Measurements from ENCODE around the gene IL22RA1. TPM values are rescaled to one million over a fixed set of nuclear protein-coding genes. Genes with fewer than 3 reads are reported as not detected.

IL22RA1 gene
- total and polyA plus RNA-seq, 9 of the 15 experiments (the other 6 are each of a cell fraction or from before 2014, with no cell fraction given) = not detected

GRCh38 chr1:24084050-24084449 lies 58.9 kb downstream of the IL22RA1 start (continued):
- TF ChIP-seq, protein P1, sequence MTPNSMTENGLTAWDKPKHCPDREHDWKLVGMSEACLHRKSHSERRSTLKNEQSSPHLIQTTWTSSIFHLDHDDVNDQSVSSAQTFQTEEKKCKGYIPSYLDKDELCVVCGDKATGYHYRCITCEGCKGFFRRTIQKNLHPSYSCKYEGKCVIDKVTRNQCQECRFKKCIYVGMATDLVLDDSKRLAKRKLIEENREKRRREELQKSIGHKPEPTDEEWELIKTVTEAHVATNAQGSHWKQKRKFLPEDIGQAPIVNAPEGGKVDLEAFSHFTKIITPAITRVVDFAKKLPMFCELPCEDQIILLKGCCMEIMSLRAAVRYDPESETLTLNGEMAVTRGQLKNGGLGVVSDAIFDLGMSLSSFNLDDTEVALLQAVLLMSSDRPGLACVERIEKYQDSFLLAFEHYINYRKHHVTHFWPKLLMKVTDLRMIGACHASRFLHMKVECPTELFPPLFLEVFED (CRISPR knock-in tag; conservative IDR thresholded peaks at IDR 0.05) = 0 out of 2 replicates have a peak, but pooled peaks have one; percentile 54
- TF ChIP-seq GABPA (tag; conservative IDR thresholded peaks at IDR 0.05; ENCODE audit: low read depth) (peak; percentile 82), GTF2E2 (tag; IDR thresholded peaks at IDR 0.05) (0 out of 2 replicates have a peak, but pooled peaks have one; percentile 27), BACH1 (tag; IDR thresholded peaks at IDR 0.05) (no peak), ZNF134 (CRISPR knock-in tag; conservative IDR thresholded peaks at IDR 0.05) (0 out of 2 replicates have a peak, but pooled peaks have one; percentile 19), ZNF766 (CRISPR knock-in tag; conservative IDR thresholded peaks at IDR 0.05) (peak; percentile 82; the same call in 1 of the 2 replicates), TAF7 (tag; IDR thresholded peaks at IDR 0.05) (0 out of 2 replicates have a peak, but pooled peaks have one; percentile 38), PTTG1 (tag; IDR thresholded peaks at IDR 0.05; ENCODE audit: low read depth) (no peak), ELF2 (CRISPR knock-in tag; IDR thresholded peaks at IDR 0.05) (peak; percentile 70; the same call in 1 of the 2 replicates), TCF7 (IDR thresholded peaks at IDR 0.05; ENCODE audit: borderline replicate concordance) (no peak), HDAC8 (tag; IDR thresholded peaks at IDR 0.05) (no peak), BDP1 (IDR thresholded peaks at IDR 0.05; ENCODE audit: insufficient read depth, insufficient read length) (no peak), ZNF644 (tag; IDR thresholded peaks at IDR 0.05; ENCODE audit: low read depth) (peak; percentile 69), RAD21 (CRISPR knock-in tag; conservative IDR thresholded peaks at IDR 0.05 in 1 of 2, IDR thresholded peaks at IDR 0.05 in 1 of 2) (no peak), XRCC4 (IDR thresholded peaks at IDR 0.05; ENCODE audit: extremely low read depth, insufficient read depth, insufficient read length) (no peak), ZNF695 (CRISPR knock-in tag; IDR thresholded peaks at IDR 0.05) (no peak), TBL1XR1 (IDR thresholded peaks at IDR 0.05; ENCODE audit: low read length in 2 of 2) (no peak), HDAC1 (IDR thresholded peaks at IDR 0.05) (no peak), ERF (CRISPR knock-in tag; IDR thresholded peaks at IDR 0.05) (0 out of 2 replicates have a peak, but pooled peaks have one; percentile 30), MED1 (CRISPR knock-in tag; IDR thresholded peaks at IDR 0.05; ENCODE audit: borderline replicate concordance) (no peak)
- TF ChIP-seq, protein P2, sequence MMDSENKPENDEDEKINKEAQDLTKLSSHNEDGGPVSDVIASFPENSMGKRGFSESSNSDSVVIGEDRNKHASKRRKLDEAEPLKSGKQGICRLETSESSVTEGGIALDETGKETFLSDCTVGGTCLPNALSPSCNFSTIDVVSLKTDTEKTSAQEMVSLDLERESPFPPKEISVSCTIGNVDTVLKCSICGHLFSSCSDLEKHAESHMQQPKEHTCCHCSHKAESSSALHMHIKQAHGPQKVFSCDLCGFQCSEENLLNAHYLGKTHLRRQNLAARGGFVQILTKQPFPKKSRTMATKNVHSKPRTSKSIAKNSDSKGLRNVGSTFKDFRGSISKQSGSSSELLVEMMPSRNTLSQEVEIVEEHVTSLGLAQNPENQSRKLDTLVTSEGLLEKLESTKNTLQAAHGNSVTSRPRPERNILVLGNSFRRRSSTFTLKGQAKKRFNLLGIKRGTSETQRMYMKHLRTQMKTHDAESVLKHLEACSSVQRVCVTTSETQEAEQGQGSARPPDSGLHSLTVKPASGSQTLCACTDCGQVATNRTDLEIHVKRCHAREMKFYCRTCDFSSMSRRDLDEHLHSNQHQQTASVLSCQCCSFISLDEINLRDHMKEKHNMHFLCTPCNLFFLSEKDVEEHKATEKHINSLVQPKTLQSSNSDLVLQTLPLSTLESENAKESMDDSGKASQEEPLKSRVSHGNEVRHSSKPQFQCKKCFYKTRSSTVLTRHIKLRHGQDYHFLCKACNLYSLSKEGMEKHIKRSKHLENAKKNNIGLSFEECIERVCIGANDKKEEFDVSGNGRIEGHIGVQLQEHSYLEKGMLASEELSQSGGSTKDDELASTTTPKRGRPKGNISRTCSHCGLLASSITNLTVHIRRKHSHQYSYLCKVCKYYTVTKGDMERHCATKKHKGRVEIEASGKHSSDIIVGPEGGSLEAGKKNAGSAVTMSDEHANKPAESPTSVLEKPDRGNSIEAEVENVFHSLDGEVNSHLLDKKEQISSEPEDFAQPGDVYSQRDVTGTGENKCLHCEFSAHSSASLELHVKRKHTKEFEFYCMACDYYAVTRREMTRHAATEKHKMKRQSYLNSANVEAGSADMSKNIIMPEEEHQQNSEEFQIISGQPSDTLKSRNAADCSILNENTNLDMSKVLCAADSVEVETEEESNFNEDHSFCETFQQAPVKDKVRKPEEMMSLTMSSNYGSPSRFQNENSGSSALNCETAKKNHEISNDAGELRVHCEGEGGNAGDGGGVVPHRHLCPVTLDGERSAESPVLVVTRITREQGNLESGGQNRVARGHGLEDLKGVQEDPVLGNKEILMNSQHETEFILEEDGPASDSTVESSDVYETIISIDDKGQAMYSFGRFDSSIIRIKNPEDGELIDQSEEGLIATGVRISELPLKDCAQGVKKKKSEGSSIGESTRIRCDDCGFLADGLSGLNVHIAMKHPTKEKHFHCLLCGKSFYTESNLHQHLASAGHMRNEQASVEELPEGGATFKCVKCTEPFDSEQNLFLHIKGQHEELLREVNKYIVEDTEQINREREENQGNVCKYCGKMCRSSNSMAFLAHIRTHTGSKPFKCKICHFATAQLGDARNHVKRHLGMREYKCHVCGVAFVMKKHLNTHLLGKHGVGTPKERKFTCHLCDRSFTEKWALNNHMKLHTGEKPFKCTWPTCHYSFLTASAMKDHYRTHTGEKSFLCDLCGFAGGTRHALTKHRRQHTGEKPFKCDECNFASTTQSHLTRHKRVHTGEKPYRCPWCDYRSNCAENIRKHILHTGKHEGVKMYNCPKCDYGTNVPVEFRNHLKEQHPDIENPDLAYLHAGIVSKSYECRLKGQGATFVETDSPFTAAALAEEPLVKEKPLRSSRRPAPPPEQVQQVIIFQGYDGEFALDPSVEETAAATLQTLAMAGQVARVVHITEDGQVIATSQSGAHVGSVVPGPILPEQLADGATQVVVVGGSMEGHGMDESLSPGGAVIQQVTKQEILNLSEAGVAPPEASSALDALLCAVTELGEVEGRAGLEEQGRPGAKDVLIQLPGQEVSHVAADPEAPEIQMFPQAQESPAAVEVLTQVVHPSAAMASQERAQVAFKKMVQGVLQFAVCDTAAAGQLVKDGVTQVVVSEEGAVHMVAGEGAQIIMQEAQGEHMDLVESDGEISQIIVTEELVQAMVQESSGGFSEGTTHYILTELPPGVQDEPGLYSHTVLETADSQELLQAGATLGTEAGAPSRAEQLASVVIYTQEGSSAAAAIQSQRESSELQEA (IDR thresholded peaks at IDR 0.05; ENCODE audit: low read depth) = no peak

Measured in K562 (cell line).